Measurements from ENCODE around the gene GALNT2. TPM values are rescaled to one million over a fixed set of nuclear protein-coding genes. Genes with fewer than 3 reads are reported as not detected.
A peak's percentile ranks its signal among the peaks of the same experiment; 100 is the strongest.

The GALNT2 gene
- total and polyA plus RNA-seq, 9 of the 15 experiments (the other 6 are each of a cell fraction or from before 2014, with no cell fraction given): 1.6 to 106 (median 51.9) TPM

- no peak for FAIRE-seq
- peaks cover 5% of the 10 kb centered on the region for H3K9me1 ChIP-seq (ENCODE audit: control insufficient read depth, insufficient read depth, low read length)
- no peak overlapping the region for H3K27ac ChIP-seq (ENCODE audit: extremely low read depth, low read depth, low read length)
- peaks cover 36% of the 10 kb centered on the region for H4K20me1 ChIP-seq (replicated peaks; ENCODE audit: control insufficient read depth, insufficient read depth, low read length)
- POLR2A ChIA-PET: interaction anchor here (1.2 to 1.6 kb wide), 3 partner anchors 11 to 17 kb away, joined by 3 to 7 read pairs (median 3); no protein-coding TSS in a partner anchor
- intact Hi-C loops (cut with micrococcal nuclease) (no loop called here), in situ Hi-C loops (cut with MboI) (no loop called here)
- CTCF ChIA-PET (ENCODE audit: low intra/inter-chr PET ratio): no interaction called here
- peaks cover 14% of the 10 kb centered on the region for H3K36me3 ChIP-seq (ENCODE audit: control insufficient read depth, insufficient read depth, low read length)
- no peak overlapping the region for H2AFZ ChIP-seq (ENCODE audit: low read depth, low read length)
- 19% methylated on average over 6 of the region's 6 CpGs for WGBS (ENCODE audit: insufficient coverage, low coverage, missing lambda C conversion rate)
- peak overlapping the region in 1 of 2 experiments; percentile 56; a peak in 1 of 4 replicates for H3K9ac ChIP-seq (ENCODE audit: insufficient read depth in 1 of 2, low read depth in 2 of 2, low read length in 2 of 2)
- peak; percentile 73 for ATAC-seq
- TF ChIP-seq RBM15 (IDR thresholded peaks at IDR 0.05; ENCODE audit: insufficient read depth, low read length) (no peak), U2AF2 (optimal IDR thresholded peaks at IDR 0.05; ENCODE audit: low read depth, low read length) (no peak), TBP (optimal IDR thresholded peaks at IDR 0.05; ENCODE audit: low read depth, low read length) (no peak), HMBOX1 (IDR thresholded peaks at IDR 0.05) (peak; percentile 51; the same call in 1 of the 2 replicates), AFF1 (IDR thresholded peaks at IDR 0.05; ENCODE audit: low read depth in 1 of 2, partially characterized antibody in 2 of 2) (no peak), MEIS2 (IDR thresholded peaks at IDR 0.05; ENCODE audit: partially characterized antibody) (peak; percentile 14)
- no peaks in the 10 kb centered on the region for H3K9me3 ChIP-seq (replicated peaks; ENCODE audit: control insufficient read depth, insufficient read depth, low read depth, low read length)
- BruUV-seq (replicated peaks): no TSS peak
- H3K4me1 ChIP-seq (replicated peaks in 1 of 2; ENCODE audit: control insufficient read depth in 2 of 2, insufficient read depth in 2 of 2, low read length in 2 of 2): peaks cover 35 to 37% of the 10 kb centered on the region in 2 experiments
- peak in 2 of 4 experiments; percentile 50 to 51 for DNase-seq (ENCODE audit: extremely low read depth in 1 of 4, low spot score in 3 of 4)
- H3K27me3 ChIP-seq (ENCODE audit: control insufficient read depth in 2 of 2, insufficient read depth in 2 of 2, low read length in 2 of 2): no peaks in the 10 kb centered on the region
- H3K4me2 ChIP-seq (ENCODE audit: insufficient read depth, low read length): no peak overlapping the region
- no peak overlapping the region for H3K4me3 ChIP-seq
- H3K79me2 ChIP-seq (ENCODE audit: control insufficient read depth, insufficient read depth, low read length): peaks cover 98% of the 10 kb centered on the region
Measured at GRCh38 chr1:230086151-230086550, 19.1 kb downstream of the GALNT2 start.

All from K562 (cell line).